ENCODE data around the gene CLIC3.

Gene CLIC3

DNA sequence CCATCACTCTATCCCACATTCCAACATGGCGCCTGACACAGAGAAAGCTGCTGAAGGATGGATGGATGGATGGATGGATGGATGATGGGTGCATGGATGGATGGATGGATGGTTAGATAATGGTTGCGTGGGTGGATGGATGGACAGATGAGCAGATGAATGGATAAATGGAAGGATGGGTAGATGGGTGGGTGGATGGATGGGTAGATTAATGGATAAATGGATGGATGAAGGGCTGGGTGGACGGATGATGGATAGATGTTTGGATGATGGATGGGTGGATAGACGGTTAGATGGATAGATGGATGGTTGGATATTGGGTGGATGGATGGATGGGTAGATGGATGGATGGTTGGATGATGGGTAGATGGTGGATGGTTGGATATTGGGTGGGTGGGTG is 39.8 kb downstream of the CLIC3 start:
- TF ChIP-seq, protein P1, sequence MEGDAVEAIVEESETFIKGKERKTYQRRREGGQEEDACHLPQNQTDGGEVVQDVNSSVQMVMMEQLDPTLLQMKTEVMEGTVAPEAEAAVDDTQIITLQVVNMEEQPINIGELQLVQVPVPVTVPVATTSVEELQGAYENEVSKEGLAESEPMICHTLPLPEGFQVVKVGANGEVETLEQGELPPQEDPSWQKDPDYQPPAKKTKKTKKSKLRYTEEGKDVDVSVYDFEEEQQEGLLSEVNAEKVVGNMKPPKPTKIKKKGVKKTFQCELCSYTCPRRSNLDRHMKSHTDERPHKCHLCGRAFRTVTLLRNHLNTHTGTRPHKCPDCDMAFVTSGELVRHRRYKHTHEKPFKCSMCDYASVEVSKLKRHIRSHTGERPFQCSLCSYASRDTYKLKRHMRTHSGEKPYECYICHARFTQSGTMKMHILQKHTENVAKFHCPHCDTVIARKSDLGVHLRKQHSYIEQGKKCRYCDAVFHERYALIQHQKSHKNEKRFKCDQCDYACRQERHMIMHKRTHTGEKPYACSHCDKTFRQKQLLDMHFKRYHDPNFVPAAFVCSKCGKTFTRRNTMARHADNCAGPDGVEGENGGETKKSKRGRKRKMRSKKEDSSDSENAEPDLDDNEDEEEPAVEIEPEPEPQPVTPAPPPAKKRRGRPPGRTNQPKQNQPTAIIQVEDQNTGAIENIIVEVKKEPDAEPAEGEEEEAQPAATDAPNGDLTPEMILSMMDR (IDR thresholded peaks at IDR 0.05; ENCODE audit: control insufficient read depth, extremely low read depth, insufficient read depth): no peak
- no peak overlapping the region for H3K4me3 ChIP-seq (ENCODE audit: low read depth, low read length)
- DNase-seq (ENCODE audit: low read depth): no peak

DNA sequence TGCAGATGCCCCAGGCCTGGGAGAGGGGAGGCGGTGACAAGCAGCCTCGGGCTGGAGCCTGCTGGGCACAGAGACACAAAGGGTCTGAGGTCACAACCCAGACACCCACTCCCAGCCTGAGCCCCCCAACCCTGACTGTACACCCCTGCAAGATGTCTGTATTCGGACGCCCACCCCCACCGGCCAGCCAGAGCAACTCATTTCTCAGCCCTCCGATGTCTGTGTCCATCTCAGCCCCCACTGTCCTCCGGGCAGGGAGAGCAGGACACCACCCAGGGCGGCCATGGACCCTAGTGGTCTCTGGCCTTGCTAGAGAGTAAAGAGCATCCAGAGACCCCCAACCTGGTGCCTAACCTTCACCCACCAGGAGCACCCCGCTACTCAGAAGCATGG is 40.4 kb downstream of the CLIC3 start:
- TF ChIP-seq, protein P1 (IDR thresholded peaks at IDR 0.05; ENCODE audit: control insufficient read depth, extremely low read depth, insufficient read depth): no peak
- no peak for DNase-seq (ENCODE audit: low read depth)

DNA sequence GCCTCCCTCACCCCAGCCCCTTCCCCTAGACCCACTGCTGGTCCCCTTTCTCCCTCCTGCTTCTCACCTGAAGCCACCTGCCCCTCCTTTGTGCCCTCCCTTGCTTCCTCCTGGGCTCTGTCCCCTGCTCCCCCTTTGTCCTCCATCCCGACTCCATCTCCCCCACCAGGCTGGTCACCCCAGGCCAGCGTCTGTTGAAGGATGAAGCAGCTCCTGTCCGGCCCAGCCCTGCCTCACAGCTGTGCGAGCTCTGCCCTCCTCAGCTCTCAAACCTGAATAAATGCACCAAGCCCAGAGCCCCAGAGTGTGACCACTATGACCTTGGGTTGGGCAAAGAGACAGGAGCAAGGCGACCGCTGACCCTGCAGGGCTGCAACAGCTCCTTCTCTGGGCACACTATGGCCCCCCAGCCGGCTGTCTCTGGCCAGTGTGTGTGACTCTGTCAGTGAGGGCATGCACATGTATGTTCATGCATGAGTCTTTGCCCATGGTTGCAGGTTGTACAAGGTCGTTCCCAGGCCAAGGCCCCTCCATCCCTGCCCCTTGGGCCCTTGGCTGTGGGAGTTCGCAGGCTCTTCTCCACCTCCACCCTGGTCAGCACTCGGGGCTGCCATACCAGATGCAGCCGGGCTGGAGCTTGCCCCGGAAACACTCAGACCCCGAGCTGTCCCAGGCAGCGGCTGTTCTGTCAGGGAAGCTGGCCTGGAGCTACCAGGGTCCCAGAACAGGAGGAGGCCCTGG is 41.0 kb downstream of the CLIC3 start:
- no peak overlapping the region for H3K4me3 ChIP-seq (ENCODE audit: low read depth, low read length)
- no peak for DNase-seq (ENCODE audit: low read depth)
- TF ChIP-seq, protein P1 (IDR thresholded peaks at IDR 0.05; ENCODE audit: control insufficient read depth, extremely low read depth, insufficient read depth): no peak

More for the DNA sequence above, 40.4 kb downstream of the CLIC3 start:
- H3K4me3 ChIP-seq (ENCODE audit: low read depth, low read length): no peak overlapping the region

DNA sequence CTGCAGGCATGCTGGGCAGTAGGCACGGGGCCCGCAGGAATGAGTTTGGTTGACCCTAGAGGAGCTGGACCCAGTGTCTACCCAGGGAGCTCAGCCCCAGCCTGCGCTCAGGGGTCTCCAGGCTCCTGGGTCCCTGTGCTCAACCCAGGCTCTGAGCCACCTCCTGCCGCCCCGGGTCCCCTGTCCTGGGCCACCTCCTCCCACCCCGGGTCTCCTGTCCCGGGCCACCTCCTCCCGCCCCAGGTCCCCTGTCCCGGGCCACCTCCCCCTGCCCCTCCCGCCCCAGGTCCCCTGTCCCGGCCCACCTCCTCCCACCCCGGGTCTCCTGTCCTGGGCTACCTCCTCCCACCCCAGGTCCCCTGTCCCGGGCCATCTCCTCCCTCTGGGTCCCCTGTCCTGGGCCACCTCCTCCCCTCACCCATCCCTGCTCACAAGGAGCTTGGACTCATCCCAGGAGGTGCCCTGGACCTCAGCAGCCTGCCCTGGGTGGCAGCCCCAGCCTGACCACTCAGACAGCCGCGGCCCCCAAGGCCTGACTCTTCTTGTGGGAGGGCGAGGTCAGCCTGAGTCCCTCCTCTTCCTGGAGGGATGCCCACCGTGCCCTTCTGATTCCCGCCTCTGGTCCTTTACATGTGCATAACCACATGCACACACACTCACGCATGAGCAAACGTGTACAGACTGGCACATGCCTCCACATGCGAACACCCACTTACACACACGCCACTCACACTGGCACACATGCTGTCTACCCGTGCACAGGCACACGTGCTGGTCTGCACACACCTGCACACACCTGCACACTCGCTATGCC is 41.9 kb downstream of the CLIC3 start:
- TF ChIP-seq, protein P1 (IDR thresholded peaks at IDR 0.05; ENCODE audit: control insufficient read depth, extremely low read depth, insufficient read depth): no peak
- no peak overlapping the region for H3K4me3 ChIP-seq (ENCODE audit: low read depth, low read length)
- DNase-seq (ENCODE audit: low read depth): no peak

DNA sequence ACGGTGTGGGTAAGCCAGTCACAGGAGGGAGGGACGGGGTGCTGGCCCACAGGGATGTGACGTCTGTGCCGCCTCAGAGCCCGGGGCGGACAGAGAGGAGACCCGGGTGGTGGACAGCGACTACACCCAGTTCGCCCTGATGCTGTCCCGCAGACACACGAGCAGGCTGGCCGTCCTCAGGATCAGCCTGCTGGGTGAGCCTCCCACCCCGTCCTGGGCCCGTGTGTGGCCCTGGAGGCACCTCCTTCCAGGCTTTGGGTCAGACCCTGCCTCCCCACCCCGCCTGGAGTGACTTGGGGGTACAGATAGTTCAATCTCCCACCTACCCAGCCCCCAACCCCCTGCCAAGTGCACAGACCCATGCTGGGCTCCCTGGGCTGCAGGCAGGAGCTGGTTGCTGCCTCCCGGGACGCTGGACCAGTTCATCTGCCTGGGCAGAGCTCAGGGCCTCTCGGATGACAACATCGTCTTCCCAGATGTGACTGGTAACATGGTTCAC is 42.5 kb downstream of the CLIC3 start:
- TF ChIP-seq, protein P1 (IDR thresholded peaks at IDR 0.05; ENCODE audit: control insufficient read depth, extremely low read depth, insufficient read depth): no peak
- H3K4me3 ChIP-seq (ENCODE audit: low read depth, low read length): no peak overlapping the region
- no peak for DNase-seq (ENCODE audit: low read depth)

DNA sequence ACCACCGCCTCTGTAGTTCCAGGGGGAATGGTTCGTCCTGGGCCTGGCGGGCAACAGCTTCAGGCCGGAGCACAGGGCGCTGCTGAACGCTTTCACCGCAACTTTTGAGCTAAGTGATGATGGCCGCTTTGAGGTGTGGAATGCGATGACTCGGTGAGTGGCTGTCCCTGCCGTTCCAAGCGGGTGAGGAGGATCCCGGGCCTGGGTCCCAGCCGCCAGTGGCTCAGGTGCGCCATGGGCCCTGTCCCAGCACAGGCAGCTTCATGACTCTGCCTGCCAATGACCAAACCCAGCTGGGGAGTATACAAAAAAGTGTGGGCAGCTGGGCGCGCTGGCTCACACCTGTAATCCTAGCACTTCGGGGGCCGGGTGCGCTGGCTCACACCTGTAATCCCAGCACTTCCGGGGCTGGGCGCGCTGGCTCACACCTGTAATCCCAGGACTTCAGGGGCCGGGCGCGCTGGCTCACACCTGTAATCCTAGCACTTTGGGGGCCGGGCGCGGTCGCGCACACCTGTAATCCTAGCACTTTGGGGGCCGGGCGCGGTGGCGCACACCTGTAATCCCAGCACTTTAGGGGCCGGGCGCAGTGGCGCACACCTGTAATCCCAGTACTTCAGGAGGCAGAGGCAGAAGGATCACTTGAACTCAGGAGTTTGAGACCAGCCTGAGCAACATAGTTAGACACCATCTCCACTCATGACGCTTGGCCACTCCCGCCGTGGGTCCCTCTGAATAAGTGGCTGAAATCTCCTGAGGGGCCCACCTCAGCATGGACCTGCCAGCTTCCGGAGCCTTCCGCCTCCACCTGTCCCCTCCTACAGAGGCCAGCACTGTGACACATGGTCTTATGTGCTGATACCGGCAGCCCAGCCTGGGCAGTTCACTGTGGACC is 43.2 kb downstream of the CLIC3 start:
- no peak for DNase-seq (ENCODE audit: low read depth)
- TF ChIP-seq, protein P1 (IDR thresholded peaks at IDR 0.05; ENCODE audit: control insufficient read depth, extremely low read depth, insufficient read depth): no peak

More for the DNA sequence above, 43.2 kb downstream of the CLIC3 start:
- no peak overlapping the region for H3K4me3 ChIP-seq (ENCODE audit: low read depth, low read length)
